ENCODE results near the gene NAV3. TPM values are rescaled to one million over a fixed set of nuclear protein-coding genes. Genes with fewer than 3 reads are reported as not detected.

Gene NAV3
- polyA plus RNA-seq, 1 donor from 2014 or later, result 36.9 TPM

GRCh38 chr12:77965790-77966189 is 135.1 kb downstream of the NAV3 start:
- H3F3A ChIP-seq (ENCODE audit: insufficient read depth, low read length, poor library complexity, severe bottlenecking), result no peaks in the 10 kb centered on the region
- H3K4me2 ChIP-seq (ENCODE audit: low read length), result no peak overlapping the region
- H3K27me3 ChIP-seq (ENCODE audit: insufficient read depth, low read depth, low read length), result no peaks in the 10 kb centered on the region
- no peaks in the 10 kb centered on the region for H3K9me3 ChIP-seq (ENCODE audit: low read length)
- TF ChIP-seq TAF1 (IDR thresholded peaks at IDR 0.05; ENCODE audit: low read depth), result no peak
- TF ChIP-seq RAD21 (conservative IDR thresholded peaks at IDR 0.05), result no peak
- TF ChIP-seq MXI1 (conservative IDR thresholded peaks at IDR 0.05; ENCODE audit: poor library complexity, severe bottlenecking), result no peak
- no peaks in the 10 kb centered on the region for H4K20me1 ChIP-seq (ENCODE audit: insufficient read depth)
- H3K36me3 ChIP-seq (ENCODE audit: insufficient read depth, low read length), result peaks cover 4% of the 10 kb centered on the region
- no peak overlapping the region for H3K27ac ChIP-seq (ENCODE audit: low read length)
- no peak overlapping the region for H3K4me3 ChIP-seq (ENCODE audit: low read length)
- H3K79me2 ChIP-seq (replicated peaks; ENCODE audit: insufficient read depth, low read length), result no peaks in the 10 kb centered on the region
- no peaks in the 10 kb centered on the region for H3K9me2 ChIP-seq (ENCODE audit: insufficient read depth, low read length)
- no peak overlapping the region for H3K9ac ChIP-seq (ENCODE audit: low read length)
- H2AFZ ChIP-seq (ENCODE audit: low read depth, low read length), result no peak overlapping the region

DNA sequence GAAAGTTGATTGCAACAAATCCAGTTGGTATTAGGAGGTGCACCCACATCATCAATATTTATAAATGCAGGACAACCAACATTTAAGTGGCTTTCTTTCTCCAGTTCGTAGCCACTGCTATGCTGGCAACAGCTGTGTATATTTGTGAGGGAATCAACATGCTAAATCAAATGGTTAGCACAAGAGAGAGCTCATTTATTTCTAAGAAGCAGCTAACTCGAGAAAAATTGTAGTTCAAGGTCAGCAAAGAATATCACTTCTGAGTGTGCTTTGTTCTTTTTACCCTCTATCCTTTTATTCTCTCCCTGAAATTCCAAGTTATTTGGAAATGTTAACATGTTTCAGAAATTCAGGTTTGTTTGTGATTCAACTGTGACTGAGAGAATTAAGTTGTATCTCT is 137.3 kb downstream of the NAV3 start:
- Histone ChIP-seq H3K27ac (ENCODE audit: low read length) (no peak overlapping the region), H3F3A (ENCODE audit: insufficient read depth, low read length, poor library complexity, severe bottlenecking) (no peaks in the 10 kb centered on the region), H3K79me2 (replicated peaks; ENCODE audit: insufficient read depth, low read length) (no peaks in the 10 kb centered on the region), H4K20me1 (ENCODE audit: insufficient read depth) (no peaks in the 10 kb centered on the region), H2AFZ (ENCODE audit: low read depth, low read length) (no peak overlapping the region), H3K9ac (ENCODE audit: low read length) (no peak overlapping the region), H3K36me3 (ENCODE audit: insufficient read depth, low read length) (peaks cover 4% of the 10 kb centered on the region), H3K4me2 (ENCODE audit: low read length) (no peak overlapping the region), H3K4me3 (ENCODE audit: low read length) (no peak overlapping the region), H3K27me3 (ENCODE audit: insufficient read depth, low read depth, low read length) (no peaks in the 10 kb centered on the region), H3K9me3 (ENCODE audit: low read length) (no peaks in the 10 kb centered on the region), H3K9me2 (ENCODE audit: insufficient read depth, low read length) (no peaks in the 10 kb centered on the region)
- no peak for TF ChIP-seq EP300 (conservative IDR thresholded peaks at IDR 0.05; ENCODE audit: poor library complexity, severe bottlenecking)
- TF ChIP-seq REST (IDR thresholded peaks at IDR 0.05; ENCODE audit: borderline replicate concordance), result no peak
- no peak for TF ChIP-seq RAD21 (conservative IDR thresholded peaks at IDR 0.05)
- TF ChIP-seq TAF1 (IDR thresholded peaks at IDR 0.05; ENCODE audit: low read depth), result no peak
- TF ChIP-seq EZH2 (IDR thresholded peaks at IDR 0.05; ENCODE audit: borderline replicate concordance, insufficient read depth, low read length, poor library complexity, severe bottlenecking), result no peak
- TF ChIP-seq POLR2AphosphoS5 (IDR thresholded peaks at IDR 0.05), result no peak
- TF ChIP-seq, protein P1, sequence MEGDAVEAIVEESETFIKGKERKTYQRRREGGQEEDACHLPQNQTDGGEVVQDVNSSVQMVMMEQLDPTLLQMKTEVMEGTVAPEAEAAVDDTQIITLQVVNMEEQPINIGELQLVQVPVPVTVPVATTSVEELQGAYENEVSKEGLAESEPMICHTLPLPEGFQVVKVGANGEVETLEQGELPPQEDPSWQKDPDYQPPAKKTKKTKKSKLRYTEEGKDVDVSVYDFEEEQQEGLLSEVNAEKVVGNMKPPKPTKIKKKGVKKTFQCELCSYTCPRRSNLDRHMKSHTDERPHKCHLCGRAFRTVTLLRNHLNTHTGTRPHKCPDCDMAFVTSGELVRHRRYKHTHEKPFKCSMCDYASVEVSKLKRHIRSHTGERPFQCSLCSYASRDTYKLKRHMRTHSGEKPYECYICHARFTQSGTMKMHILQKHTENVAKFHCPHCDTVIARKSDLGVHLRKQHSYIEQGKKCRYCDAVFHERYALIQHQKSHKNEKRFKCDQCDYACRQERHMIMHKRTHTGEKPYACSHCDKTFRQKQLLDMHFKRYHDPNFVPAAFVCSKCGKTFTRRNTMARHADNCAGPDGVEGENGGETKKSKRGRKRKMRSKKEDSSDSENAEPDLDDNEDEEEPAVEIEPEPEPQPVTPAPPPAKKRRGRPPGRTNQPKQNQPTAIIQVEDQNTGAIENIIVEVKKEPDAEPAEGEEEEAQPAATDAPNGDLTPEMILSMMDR (IDR thresholded peaks at IDR 0.05; ENCODE audit: poor library complexity, severe bottlenecking), result no peak
- no peak for TF ChIP-seq MXI1 (conservative IDR thresholded peaks at IDR 0.05; ENCODE audit: poor library complexity, severe bottlenecking)
- TF ChIP-seq SMC3 (conservative IDR thresholded peaks at IDR 0.05; ENCODE audit: poor library complexity), result no peak

- Histone ChIP-seq H3K9me3 (ENCODE audit: low read length) (no peaks in the 10 kb centered on the region), H3K4me3 (ENCODE audit: low read length) (no peak overlapping the region), H3K79me2 (replicated peaks; ENCODE audit: insufficient read depth, low read length) (no peaks in the 10 kb centered on the region), H3K27me3 (ENCODE audit: insufficient read depth, low read depth, low read length) (no peaks in the 10 kb centered on the region), H3K9ac (ENCODE audit: low read length) (no peak overlapping the region), H4K20me1 (ENCODE audit: insufficient read depth) (no peaks in the 10 kb centered on the region), H3F3A (ENCODE audit: insufficient read depth, low read length, poor library complexity, severe bottlenecking) (no peaks in the 10 kb centered on the region), H3K27ac (ENCODE audit: low read length) (no peak overlapping the region), H3K9me2 (ENCODE audit: insufficient read depth, low read length) (no peaks in the 10 kb centered on the region), H2AFZ (ENCODE audit: low read depth, low read length) (no peak overlapping the region), H3K4me2 (ENCODE audit: low read length) (no peak overlapping the region), H3K36me3 (ENCODE audit: insufficient read depth, low read length) (peaks cover 4% of the 10 kb centered on the region)
- TF ChIP-seq EZH2 (IDR thresholded peaks at IDR 0.05; ENCODE audit: borderline replicate concordance, insufficient read depth, low read length, poor library complexity, severe bottlenecking) (no peak), MXI1 (conservative IDR thresholded peaks at IDR 0.05; ENCODE audit: poor library complexity, severe bottlenecking) (no peak), POLR2AphosphoS5 (IDR thresholded peaks at IDR 0.05) (no peak), EP300 (conservative IDR thresholded peaks at IDR 0.05; ENCODE audit: poor library complexity, severe bottlenecking) (no peak), TAF1 (IDR thresholded peaks at IDR 0.05; ENCODE audit: low read depth) (no peak)
Measured at GRCh38 chr12:77968571-77968970, 137.9 kb downstream of the NAV3 start.

Measured in neural cell (in vitro differentiated cells).